ENCODE data around the gene RIOK2.

RIOK2 gene

GRCh38 chr5:97135868-97136267 lies 47.2 kb downstream of the RIOK2 start:
- in situ Hi-C loops (cut with MboI; ENCODE audit: low sequenced_read_pairs, unreplicated experiment): no loop called here
- no peak for TF ChIP-seq CTCF (IDR thresholded peaks at IDR 0.05; ENCODE audit: borderline replicate concordance, control extremely low read depth, extremely low read depth, insufficient read depth, missing control alignments)

GRCh38 chr5:97134634-97135033 lies 48.4 kb downstream of the RIOK2 start:
- TF ChIP-seq CTCF (IDR thresholded peaks at IDR 0.05; ENCODE audit: borderline replicate concordance, control extremely low read depth, extremely low read depth, insufficient read depth, missing control alignments): no peak
- DNase-seq (ENCODE audit: low spot score): no peak
- in situ Hi-C loops (cut with MboI; ENCODE audit: low sequenced_read_pairs, unreplicated experiment): no loop called here

More at GRCh38 chr5:97135868-97136267, 47.2 kb downstream of the RIOK2 start:
- no peak for DNase-seq (ENCODE audit: low spot score)

- in situ Hi-C loops (cut with MboI; ENCODE audit: low sequenced_read_pairs, unreplicated experiment): no loop called here
- no peak for TF ChIP-seq CTCF (IDR thresholded peaks at IDR 0.05; ENCODE audit: borderline replicate concordance, control extremely low read depth, extremely low read depth, insufficient read depth, missing control alignments)
- DNase-seq (ENCODE audit: low spot score): no peak
These were observed 49.9 kb downstream of the RIOK2 start for GRCh38 chr5:97133101-97133500.

GRCh38 chr5:97131921-97132320 lies 51.1 kb downstream of the RIOK2 start:
- no peak for DNase-seq (ENCODE audit: low spot score)
- TF ChIP-seq CTCF (IDR thresholded peaks at IDR 0.05; ENCODE audit: borderline replicate concordance, control extremely low read depth, extremely low read depth, insufficient read depth, missing control alignments): no peak
- in situ Hi-C loops (cut with MboI; ENCODE audit: low sequenced_read_pairs, unreplicated experiment): no loop called here

GRCh38 chr5:97131139-97131710 lies 51.8 kb downstream of the RIOK2 start:
- TF ChIP-seq CTCF (IDR thresholded peaks at IDR 0.05; ENCODE audit: borderline replicate concordance, control extremely low read depth, extremely low read depth, insufficient read depth, missing control alignments): no peak
- in situ Hi-C loops (cut with MboI; ENCODE audit: low sequenced_read_pairs, unreplicated experiment): no loop called here
- no peak for DNase-seq (ENCODE audit: low spot score)

GRCh38 chr5:97127727-97128126 lies 55.3 kb downstream of the RIOK2 start:
- no peak for DNase-seq (ENCODE audit: low spot score)
- TF ChIP-seq CTCF (IDR thresholded peaks at IDR 0.05; ENCODE audit: borderline replicate concordance, control extremely low read depth, extremely low read depth, insufficient read depth, missing control alignments): no peak
- in situ Hi-C loops (cut with MboI; ENCODE audit: low sequenced_read_pairs, unreplicated experiment): no loop called here
